ENCODE results near the gene USH1G.

DNA sequence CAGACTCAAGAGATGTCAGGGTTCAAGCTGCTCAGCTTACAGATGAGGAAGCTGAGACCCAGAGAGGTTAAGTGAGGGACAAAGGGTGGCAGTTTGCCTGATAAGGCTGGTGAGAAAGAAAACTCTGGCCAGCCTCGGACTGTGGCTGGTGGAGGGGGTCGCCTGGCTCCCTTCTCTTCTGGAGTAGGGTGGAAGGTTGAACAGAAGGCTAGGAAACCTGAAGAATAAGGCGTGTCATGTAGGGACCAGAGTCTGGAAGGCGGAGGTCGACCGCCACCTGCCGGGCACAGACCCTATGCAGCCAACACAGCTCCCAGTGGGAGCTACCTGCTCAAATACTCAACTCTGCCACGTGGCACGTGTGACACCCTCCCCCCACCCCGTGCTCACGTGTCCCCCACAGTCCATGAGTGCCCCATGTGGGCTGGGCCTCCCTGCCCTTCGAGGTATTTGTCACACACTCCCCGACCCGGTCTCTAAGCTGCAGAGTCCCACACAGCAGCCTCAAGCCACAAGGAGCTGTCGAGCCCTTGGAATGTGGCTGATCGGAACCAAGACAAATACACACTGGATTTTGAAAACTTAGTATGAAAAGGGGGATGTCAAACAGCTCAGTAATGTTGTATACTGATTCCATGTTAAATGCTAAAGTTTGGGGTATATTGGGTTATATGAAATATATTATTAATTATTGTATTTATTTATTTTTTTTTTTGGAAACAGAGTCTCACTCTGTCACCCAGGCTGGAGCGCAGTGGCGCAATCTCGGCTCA lies 37.7 kb upstream of the USH1G start:
- TF ChIP-seq POLR2A (IDR thresholded peaks at IDR 0.05; ENCODE audit: low read depth, low read length) (no peak), TAF1 (IDR thresholded peaks at IDR 0.05; ENCODE audit: low read depth, low read length) (no peak)
